ENCODE data around the gene ANO10. TPM values are rescaled to one million over a fixed set of nuclear protein-coding genes. Genes with fewer than 3 reads are reported as not detected.

Gene ANO10
- total RNA-seq, 4 donors from 2014 or later: 20.2 to 29.2 (median 26.1) TPM

DNA sequence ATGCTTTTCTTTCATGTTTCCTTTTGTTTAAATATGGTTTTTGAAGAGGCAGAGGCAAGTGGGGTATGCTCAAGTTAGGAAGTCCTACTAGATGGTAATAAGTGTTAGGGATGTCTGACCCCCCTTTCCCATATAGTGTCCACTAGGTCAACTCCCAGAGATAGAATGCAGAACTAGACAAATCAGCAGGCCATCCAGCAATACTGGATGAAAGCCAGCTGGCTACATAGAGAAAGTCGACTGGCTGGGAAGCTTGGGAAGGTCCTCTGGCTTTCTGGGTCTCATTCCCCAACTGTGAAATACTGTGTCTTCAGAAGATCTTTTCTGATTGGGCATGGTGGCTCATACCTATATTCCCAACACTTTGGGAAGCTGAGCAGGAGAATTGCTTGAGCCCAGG lies 221.6 kb downstream of the ANO10 start:
- TF ChIP-seq, protein P1, sequence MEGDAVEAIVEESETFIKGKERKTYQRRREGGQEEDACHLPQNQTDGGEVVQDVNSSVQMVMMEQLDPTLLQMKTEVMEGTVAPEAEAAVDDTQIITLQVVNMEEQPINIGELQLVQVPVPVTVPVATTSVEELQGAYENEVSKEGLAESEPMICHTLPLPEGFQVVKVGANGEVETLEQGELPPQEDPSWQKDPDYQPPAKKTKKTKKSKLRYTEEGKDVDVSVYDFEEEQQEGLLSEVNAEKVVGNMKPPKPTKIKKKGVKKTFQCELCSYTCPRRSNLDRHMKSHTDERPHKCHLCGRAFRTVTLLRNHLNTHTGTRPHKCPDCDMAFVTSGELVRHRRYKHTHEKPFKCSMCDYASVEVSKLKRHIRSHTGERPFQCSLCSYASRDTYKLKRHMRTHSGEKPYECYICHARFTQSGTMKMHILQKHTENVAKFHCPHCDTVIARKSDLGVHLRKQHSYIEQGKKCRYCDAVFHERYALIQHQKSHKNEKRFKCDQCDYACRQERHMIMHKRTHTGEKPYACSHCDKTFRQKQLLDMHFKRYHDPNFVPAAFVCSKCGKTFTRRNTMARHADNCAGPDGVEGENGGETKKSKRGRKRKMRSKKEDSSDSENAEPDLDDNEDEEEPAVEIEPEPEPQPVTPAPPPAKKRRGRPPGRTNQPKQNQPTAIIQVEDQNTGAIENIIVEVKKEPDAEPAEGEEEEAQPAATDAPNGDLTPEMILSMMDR (IDR thresholded peaks at IDR 0.05): no peak
- DNase-seq (ENCODE audit: low spot score) (no peak), ATAC-seq (ENCODE audit: low FRiP score) (no peak)

DNA sequence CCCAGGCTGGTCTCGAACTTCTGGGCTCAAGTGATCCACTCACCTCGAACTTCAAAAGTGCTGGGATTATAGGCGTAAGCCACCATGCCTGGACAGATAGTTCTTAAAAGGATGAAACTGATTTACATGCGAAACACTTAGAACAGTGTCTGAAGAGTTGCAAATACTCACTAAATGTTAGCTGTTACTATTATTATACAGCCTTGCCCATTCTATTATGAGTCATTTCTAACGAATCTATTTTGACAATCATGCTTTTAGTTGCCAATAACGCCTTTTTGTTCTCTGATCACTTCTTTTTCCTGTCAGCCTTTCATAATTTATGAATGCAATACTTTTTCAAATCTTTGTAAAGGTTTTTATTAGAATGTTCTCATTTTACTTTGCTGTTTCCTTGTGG lies 222.8 kb downstream of the ANO10 start:
- TF ChIP-seq, protein P1 (IDR thresholded peaks at IDR 0.05): no peak
- ATAC-seq (ENCODE audit: low FRiP score): no peak
- no peak for DNase-seq (ENCODE audit: low spot score)

- no peak for DNase-seq (ENCODE audit: low spot score)
- TF ChIP-seq, protein P1 (IDR thresholded peaks at IDR 0.05): no peak
- peak; percentile 41 for ATAC-seq (ENCODE audit: low FRiP score)
These were observed 227.7 kb downstream of the ANO10 start for GRCh38 chr3:43394041-43394554.

DNA sequence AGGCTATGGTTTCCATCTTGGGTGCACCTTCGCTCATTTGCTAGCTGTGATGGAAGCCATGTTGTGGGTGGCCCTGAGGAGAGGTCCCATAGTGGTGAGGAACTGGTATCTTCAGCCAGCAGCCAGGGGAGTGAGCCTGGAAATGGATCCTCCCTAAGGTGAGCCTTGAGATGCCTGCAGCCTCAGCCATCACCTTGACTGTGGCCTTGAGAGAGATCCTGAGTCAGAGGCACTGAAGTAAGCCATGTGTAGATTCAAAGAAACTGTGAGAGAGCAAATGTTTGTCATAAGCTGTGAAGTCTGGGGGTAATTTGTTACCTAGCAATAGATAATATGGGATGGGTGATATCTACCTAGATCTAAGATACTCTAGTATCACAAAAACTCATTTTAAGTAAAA lies 230.2 kb downstream of the ANO10 start:
- ATAC-seq (ENCODE audit: low FRiP score): no peak

GRCh38 chr3:43390255-43390588 lies 231.6 kb downstream of the ANO10 start:
- no peak for DNase-seq (ENCODE audit: low spot score)
- TF ChIP-seq, protein P1 (IDR thresholded peaks at IDR 0.05): no peak
- no peak for ATAC-seq (ENCODE audit: low FRiP score)

More for the DNA sequence above, 230.2 kb downstream of the ANO10 start:
- no peak for DNase-seq (ENCODE audit: low spot score)
- TF ChIP-seq, protein P1 (IDR thresholded peaks at IDR 0.05): no peak

DNA sequence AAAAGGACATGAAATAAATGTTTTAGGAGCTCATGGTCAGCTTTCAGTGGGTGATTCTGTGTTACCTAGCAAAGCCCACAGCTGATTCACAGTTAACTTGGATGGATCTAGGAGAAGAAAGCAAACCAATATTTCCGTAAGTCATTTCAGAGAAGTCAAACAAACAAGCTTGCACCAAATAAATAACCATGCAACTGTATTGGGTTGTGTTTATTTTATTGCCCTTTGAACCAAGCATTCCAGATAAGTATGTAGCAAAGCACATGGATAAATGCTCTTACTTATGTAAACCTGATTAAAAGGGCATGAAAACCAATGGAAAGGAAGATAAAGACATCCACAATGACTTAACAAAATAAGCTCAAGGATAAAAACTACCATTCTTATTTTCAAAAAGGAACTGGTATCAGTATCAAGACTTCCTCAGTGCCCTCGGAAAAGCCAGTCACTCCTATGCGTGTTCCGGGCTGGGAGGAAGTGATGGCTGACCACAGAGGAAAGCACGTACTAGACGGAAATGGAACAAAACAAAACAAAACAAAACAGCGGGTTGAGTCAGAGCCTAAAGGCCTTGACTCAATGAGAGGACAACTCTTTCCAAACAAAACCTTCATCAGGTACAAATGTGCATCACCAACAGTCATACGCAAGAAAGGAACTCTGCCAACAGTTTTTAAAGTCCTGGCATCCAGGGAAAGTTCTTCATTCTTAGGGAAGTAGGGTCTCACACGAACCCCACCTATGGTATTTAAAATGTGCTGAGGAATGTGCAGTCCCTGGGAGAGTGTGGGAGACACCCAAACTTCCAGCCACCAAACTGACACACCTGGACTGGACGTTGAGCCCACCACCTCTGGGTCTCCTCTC lies 232.2 kb downstream of the ANO10 start:
- TF ChIP-seq, protein P1 (IDR thresholded peaks at IDR 0.05): no peak
- ATAC-seq (ENCODE audit: low FRiP score): no peak
- DNase-seq (ENCODE audit: low spot score): no peak

DNA sequence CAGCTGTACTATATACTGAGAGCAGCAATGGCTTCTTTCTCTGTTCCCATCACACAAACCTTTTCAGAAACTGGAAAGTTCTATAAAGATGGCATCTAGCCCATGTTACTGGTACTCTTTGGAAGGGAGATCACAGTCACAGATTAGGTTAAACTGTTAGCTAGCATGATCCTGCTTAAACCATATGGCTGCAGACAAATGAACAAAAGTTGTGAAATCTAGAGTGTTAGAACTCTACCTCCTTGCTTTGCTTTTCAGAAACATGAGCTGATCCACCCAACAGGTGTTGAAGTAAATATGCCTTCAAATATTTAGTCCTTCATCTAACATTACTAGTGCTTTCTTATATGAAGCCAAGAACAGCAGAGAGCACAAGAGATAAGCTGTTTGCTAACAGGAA lies 232.9 kb downstream of the ANO10 start:
- no peak for ATAC-seq (ENCODE audit: low FRiP score)
- TF ChIP-seq, protein P1 (IDR thresholded peaks at IDR 0.05): no peak
- no peak for DNase-seq (ENCODE audit: low spot score)

All from omental fat pad (tissue), 4 donors.